Epithelial cell of esophagus (primary cell): Measurements from ENCODE around the gene NUP153.
A peak's percentile ranks its signal among the peaks of the same experiment; 100 is the strongest.

Experiments used
- DNase-seq: peaks from one replicate; pipeline ENCODE4 v3.0.0; 2010; ENCODE audit warnings: low read depth
- H3K4me3 ChIP-seq: 2 replicates; pipeline ENCODE4 v1.5.1; 2011; ENCODE audit warnings: mild to moderate bottlenecking, low read length, control low read depth
- TF ChIP-seq, protein P1 (sequence below): IDR thresholded peaks from 2 replicates; pipeline ENCODE4 v1.5.1; 2011; ENCODE audit warnings: low read depth, mild to moderate bottlenecking, low read length, control low read depth, inconsistent platforms; ENCODE audit not compliant: insufficient read depth; ENCODE audit errors: missing control alignments

The NUP153 gene

DNA sequence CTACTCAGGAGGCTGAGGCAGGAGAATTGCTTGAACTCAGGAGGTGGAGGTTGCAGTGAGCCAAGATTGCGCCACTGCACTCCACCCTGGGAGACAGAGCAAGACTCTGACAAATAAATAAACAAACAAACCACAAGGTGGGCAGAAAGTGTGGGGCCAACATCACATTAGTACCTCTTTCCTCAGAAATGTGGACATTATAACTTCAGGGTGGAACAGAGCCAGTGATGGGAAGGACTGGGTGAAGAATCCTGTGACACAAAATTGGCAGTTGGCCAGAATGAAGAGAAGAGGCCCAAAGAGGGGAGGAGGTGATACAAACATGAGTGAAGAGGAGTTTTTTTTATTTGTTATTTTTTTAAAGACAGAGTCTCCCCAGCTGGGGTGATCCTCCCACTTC lies 50.6 kb downstream of the NUP153 start:
- peak; percentile 5 for DNase-seq
- no peak overlapping the region for H3K4me3 ChIP-seq
- TF ChIP-seq, protein P1, sequence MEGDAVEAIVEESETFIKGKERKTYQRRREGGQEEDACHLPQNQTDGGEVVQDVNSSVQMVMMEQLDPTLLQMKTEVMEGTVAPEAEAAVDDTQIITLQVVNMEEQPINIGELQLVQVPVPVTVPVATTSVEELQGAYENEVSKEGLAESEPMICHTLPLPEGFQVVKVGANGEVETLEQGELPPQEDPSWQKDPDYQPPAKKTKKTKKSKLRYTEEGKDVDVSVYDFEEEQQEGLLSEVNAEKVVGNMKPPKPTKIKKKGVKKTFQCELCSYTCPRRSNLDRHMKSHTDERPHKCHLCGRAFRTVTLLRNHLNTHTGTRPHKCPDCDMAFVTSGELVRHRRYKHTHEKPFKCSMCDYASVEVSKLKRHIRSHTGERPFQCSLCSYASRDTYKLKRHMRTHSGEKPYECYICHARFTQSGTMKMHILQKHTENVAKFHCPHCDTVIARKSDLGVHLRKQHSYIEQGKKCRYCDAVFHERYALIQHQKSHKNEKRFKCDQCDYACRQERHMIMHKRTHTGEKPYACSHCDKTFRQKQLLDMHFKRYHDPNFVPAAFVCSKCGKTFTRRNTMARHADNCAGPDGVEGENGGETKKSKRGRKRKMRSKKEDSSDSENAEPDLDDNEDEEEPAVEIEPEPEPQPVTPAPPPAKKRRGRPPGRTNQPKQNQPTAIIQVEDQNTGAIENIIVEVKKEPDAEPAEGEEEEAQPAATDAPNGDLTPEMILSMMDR, result no peak

DNA sequence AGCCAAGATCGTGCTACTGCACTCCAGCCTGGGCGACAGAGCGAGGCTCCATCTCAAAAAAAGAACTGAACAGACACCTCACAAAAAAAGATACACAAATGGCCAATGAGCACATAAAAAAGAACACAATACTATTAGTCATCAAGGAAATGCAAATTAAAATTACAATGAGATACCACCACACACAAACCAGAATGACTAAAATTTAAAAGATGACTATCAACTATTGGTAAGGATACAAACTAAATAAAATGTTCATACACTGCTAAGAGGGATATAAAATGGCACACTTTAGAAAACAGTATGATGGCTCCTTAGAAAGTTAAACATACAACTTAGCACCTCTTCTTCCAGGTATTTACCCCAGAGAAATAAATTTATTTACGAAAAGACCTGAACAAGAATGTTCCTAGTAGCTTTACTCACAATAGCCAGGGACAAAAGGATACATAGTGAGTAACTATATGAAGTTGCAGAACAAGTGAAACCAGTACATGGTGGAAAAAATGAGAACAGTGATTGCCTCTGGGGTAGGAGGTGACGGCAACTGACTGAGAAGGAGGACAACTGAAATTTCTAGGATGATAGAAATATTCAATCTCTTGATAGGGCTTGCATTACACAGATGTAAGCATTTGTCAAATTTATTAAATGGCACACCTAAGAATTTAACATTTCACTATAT lies 53.4 kb downstream of the NUP153 start:
- peak; percentile 47 for DNase-seq
- no peak overlapping the region for H3K4me3 ChIP-seq
- TF ChIP-seq, protein P1, result no peak

DNA sequence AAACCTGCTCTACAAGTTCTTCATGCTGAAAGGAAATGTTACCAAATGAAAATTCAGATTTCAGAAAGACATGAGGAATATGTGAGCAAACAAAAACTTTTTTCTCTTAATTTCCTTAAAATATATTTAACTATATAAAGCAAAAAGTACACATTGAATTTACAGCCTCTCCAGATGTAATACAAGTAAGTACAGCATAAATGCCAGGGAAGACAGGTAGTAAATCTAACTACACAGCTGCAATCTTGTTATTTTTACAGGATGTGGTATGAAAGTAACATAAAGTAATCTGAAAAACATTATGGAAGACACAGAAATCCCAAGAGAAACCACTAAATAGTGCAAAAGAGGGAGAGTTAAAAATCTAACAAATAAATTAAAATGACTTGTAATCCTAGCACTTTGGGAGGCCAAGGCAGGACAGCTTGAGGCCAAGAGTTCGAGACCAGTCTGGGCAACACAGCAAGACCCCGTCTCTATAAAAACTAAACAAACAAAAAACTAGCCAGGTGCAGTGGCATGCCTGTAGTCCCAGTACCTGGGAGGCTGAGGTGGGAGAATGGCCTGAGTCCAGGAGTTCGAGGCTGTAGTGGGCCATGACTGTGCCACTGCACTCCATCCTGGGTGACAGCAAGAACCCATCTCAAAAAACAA lies 55.9 kb downstream of the NUP153 start:
- TF ChIP-seq, protein P1, result no peak
- peak; percentile 11 for DNase-seq
- no peak overlapping the region for H3K4me3 ChIP-seq

DNA sequence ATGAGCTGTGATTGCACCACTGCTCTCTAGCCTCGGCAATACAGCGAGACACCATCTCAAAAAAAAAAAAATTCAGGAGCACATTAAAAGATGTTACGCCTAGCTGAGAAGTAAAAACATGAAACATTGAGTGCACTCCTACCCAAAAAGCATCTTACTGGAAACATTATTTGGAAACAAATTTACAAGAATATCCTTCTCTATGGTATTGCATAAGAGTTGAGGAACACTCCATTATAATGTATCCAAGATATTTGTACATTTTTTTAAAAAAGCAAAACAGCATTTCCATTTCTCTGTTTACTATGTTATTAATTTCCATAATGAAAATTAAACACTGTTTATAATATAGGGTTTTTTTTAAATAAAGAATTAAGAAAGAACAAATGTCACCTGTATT lies 58.0 kb downstream of the NUP153 start:
- DNase-seq, result no peak
- TF ChIP-seq, protein P1, result no peak
- H3K4me3 ChIP-seq, result no peak overlapping the region

DNA sequence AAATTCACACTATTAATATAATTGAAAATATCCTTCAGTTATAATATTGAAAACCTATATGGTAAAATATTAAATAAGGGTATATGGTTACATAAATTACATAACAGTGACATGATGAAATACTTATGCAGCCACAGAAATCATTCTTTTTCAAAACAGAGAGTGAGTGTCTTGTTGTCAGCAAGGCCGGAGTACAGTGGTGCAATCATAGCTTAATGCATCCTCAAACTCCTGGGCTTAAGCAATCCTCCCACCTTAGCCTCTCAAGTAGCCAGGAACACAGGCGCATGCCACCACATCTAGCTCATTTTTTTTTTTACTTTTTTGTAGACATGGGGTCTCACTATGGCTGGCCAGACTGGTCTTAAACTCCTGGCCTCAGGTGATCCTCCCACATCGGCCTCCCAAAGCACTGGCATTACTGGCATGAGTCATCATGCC lies 66.2 kb downstream of the NUP153 start:
- DNase-seq, result peak; percentile 58
- TF ChIP-seq, protein P1, result no peak
- H3K4me3 ChIP-seq, result no peak overlapping the region

DNA sequence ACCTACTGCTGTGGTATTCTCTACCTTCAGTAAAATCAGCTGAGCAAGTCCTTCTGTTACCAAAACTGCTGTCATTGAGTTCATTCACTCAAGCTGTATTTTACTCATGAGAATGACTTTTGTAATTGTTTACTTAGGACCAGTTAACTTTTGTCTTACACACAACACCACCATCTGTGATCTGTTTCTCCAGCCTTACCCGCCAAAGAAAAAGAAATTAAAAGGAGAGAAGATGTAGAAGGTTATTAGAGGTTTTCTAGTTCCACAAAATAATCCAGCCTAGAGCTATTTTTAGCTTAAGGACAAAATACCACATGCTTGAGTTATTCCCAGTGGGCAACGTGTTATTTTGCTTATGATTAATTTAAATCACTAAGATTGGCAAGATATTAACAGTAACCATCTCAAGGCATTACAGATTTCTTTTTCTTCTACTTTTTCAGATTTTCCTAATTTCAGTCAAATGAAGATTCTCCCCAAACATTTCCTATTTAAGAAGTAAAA lies 68.5 kb downstream of the NUP153 start:
- TF ChIP-seq, protein P1, result no peak
- no peak overlapping the region for H3K4me3 ChIP-seq
- no peak for DNase-seq

DNA sequence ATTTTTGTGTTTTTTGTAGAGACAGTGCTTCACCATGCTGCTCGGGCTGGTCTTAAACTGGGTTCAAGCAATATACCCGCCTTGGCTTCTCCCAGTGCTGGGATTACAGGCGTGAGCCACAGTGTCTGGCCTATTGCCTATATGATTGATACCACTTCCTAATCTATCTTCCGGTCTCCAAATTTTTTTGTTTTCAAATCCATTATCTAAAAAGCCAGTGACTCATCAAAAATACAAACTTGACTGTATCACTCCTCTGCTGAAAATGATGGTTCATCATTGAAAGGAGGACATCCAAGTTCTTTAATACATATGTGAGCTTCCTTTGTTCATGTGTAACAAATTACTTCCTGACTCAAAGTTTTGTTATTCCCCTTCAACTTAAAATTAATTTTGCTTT lies 71.2 kb downstream of the NUP153 start:
- DNase-seq, result no peak
- TF ChIP-seq, protein P1, result no peak

More for the DNA sequence above, 71.2 kb downstream of the NUP153 start:
- H3K4me3 ChIP-seq, result no peak overlapping the region
